Measurements from ENCODE around the gene VAV2.

VAV2 gene

GRCh38 chr9:133713150-133713959 lies 278.8 kb downstream of the VAV2 start:
- Histone ChIP-seq H3K4me2 (ENCODE audit: low read length) (no peak overlapping the region), H3K27me3 (ENCODE audit: control insufficient read depth, insufficient read depth, low read length) (no peaks in the 10 kb centered on the region), H3K79me2 (no peaks in the 10 kb centered on the region), H3K9me3 (ENCODE audit: control insufficient read depth, low read length) (no peaks in the 10 kb centered on the region), H3K36me3 (ENCODE audit: control insufficient read depth, insufficient read depth, low read length) (no peaks in the 10 kb centered on the region), H3K4me3 (ENCODE audit: low read depth, low read length) (no peak overlapping the region), H2AFZ (no peak overlapping the region), H3K9ac (no peak overlapping the region), H3K4me1 (no peaks in the 10 kb centered on the region), H3K27ac (no peak overlapping the region)
- no peak for TF ChIP-seq CTCF (IDR thresholded peaks at IDR 0.05)

- H3K27me3 ChIP-seq (ENCODE audit: control insufficient read depth, insufficient read depth, low read length) = no peaks in the 10 kb centered on the region
- TF ChIP-seq CTCF (IDR thresholded peaks at IDR 0.05) = no peak
Measured at GRCh38 chr9:133712221-133713100, 279.7 kb downstream of the VAV2 start.

More at GRCh38 chr9:133712221-133713100, 279.7 kb downstream of the VAV2 start:
- H3K9me3 ChIP-seq (ENCODE audit: control insufficient read depth, low read length) = no peaks in the 10 kb centered on the region
- no peaks in the 10 kb centered on the region for H3K4me1 ChIP-seq
- no peaks in the 10 kb centered on the region for H3K36me3 ChIP-seq (ENCODE audit: control insufficient read depth, insufficient read depth, low read length)
- no peaks in the 10 kb centered on the region for H3K79me2 ChIP-seq
- no peak overlapping the region for H3K4me2 ChIP-seq (ENCODE audit: low read length)
- H3K9ac ChIP-seq = no peak overlapping the region
- no peak overlapping the region for H3K27ac ChIP-seq
- no peak overlapping the region for H2AFZ ChIP-seq
- H3K4me3 ChIP-seq (ENCODE audit: low read depth, low read length) = no peak overlapping the region
